Gastrocnemius medialis (tissue), 4 donors: ENCODE measurements around the gene C1orf94. TPM values are rescaled to one million over a fixed set of nuclear protein-coding genes. Genes with fewer than 3 reads are reported as not detected.

Source experiments
- ATAC-seq, 2 donors: fragments of 150-250 bp; one replicate each; pipeline ENCODE4 v1.9.1; 2016
- DNase-seq, 2 donors: peaks; one replicate each; pipeline ENCODE4 v3.0.0-alpha.2; 2019
- H3K27ac ChIP-seq, 4 donors: fragments of 200-600 bp; sonication (generic); 1 replicate in 1 of 4; 2 replicates in 3 of 4; pipeline ENCODE4 v1.5.1; 2016 to 2018; ENCODE audit warnings: mild to moderate bottlenecking in 2 of 4, moderate library complexity in 1 of 4
- H3K27me3 ChIP-seq, 3 donors: fragments of 200-600 bp; sonication (generic) in 2 of 3; 1 replicate in 1 of 3; 2 replicates in 2 of 3; pipeline versions ENCODE4 v1.5.1 to v1.6.0; 2016 to 2019; ENCODE audit warnings: mild to moderate bottlenecking in 1 of 3, moderate library complexity in 1 of 3
- H3K36me3 ChIP-seq, 2 donors: fragments of 200-600 bp; sonication (generic) in 1 of 2; one replicate each; pipeline ENCODE4 v1.5.1; 2017 to 2018
- H3K4me1 ChIP-seq, 2 donors: fragments of 200-600 bp; sonication (generic) in 1 of 2; one replicate each; pipeline ENCODE4 v1.5.1; 2016 to 2017; ENCODE audit warnings: mild to moderate bottlenecking in 2 of 2
- H3K4me3 ChIP-seq, 4 donors: fragments of 200-600 bp; sonication (generic) in 3 of 4; 1 replicate in 1 of 4; 2 replicates in 3 of 4; pipeline ENCODE4 v1.5.1; 2016 to 2019; ENCODE audit warnings: mild to moderate bottlenecking in 2 of 4
- H3K9me3 ChIP-seq, 3 donors: fragments of 200-600 bp; sonication (generic) in 2 of 3; 1 replicate in 1 of 3; 2 replicates in 2 of 3; pipeline ENCODE4 v1.5.1; 2016 to 2019
- CTCF ChIP-seq, 5 experiments: fragments of 450-650 bp in 3 of 5; fragments of 200-600 bp in 2 of 5; sonication (generic) in 2 of 5; IDR thresholded peaks in 4 of 5; conservative IDR thresholded peaks in 1 of 5; 1 replicate in 4 of 5; 2 replicates in 1 of 5; pipeline ENCODE4 v1.5.1; 2016 to 2019; ENCODE audit warnings: antibody characterized with exemption in 5 of 5, mild to moderate bottlenecking in 3 of 5, moderate library complexity in 3 of 5
- POLR2A ChIP-seq, 2 donors: fragments of 450-650 bp; IDR thresholded peaks; one replicate each; pipeline ENCODE4 v1.6.1; 2017; ENCODE audit warnings: antibody characterized with exemption in 2 of 2, mild to moderate bottlenecking in 2 of 2, moderate library complexity in 2 of 2
- in situ Hi-C, 4 donors: fragments of 200-750 bp; cut with MboI; loops; one replicate each; pipeline versions ENCODE4 v1.15.0 to v1.8.0; 2017; ENCODE audit warnings: low sequenced_read_pairs in 4 of 4
- intact Hi-C: fragments of 100-400 bp; cut with DNase I; formaldehyde crosslinking; loops from one replicate; pipeline ENCODE4 v1.15.1; 2023; ENCODE audit warnings: low total_unique reads
- total RNA-seq, 4 donors: library from RNA; depleted of rRNA; stranded (reverse); fragments of >200 nt; gene quantifications; one replicate each; pipeline versions ENCODE4 v1.1.0 to v1.2.3, GENCODE V29; 2016

Gene C1orf94
- total RNA-seq, 4 donors from 2014 or later = not detected

GRCh38 chr1:34164771-34165391, 11.8 kb upstream of the C1orf94 start, which contains the start of gene CSMD2:
TSS of gene CSMD2 (minus strand) at chr1:34165230. CDS start at chr1:34165097, 133 bp downstream.
- Histone ChIP-seq H3K27me3 (peaks cover 48 to 66% (median 66%) of the 10 kb centered on the region in 3 donors), H3K4me1 (peaks cover 10 to 11% of the 10 kb centered on the region in 2 donors), H3K4me3 (peak within 1 kb of the TSS; percentile 27 to 49 (median 43)), H3K9me3 (no peaks in the 10 kb centered on the region), H3K27ac (no peak within 1 kb of the TSS), H3K36me3 (no peaks in the 10 kb centered on the region)
- no peak for ATAC-seq
- intact Hi-C loops (loop anchor here (5.0 kb wide), 1 partner anchor 533 kb away; no protein-coding TSS in a partner anchor), in situ Hi-C loops (loop anchor here in 1 of 4 donors (25.0 kb wide), 2 partner anchors 428 to 528 kb away; no protein-coding TSS in a partner anchor)
- no peak for DNase-seq
- TF ChIP-seq POLR2A (IDR thresholded peaks at IDR 0.05) (no peak), CTCF (IDR thresholded peaks at IDR 0.05 in 4 of 5, conservative IDR thresholded peaks at IDR 0.05 in 1 of 5) (no peak)

GRCh38 chr1:34165422-34165921, 11.2 kb upstream of the C1orf94 start:
- no peak for TF ChIP-seq CTCF (IDR thresholded peaks at IDR 0.05 in 4 of 5, conservative IDR thresholded peaks at IDR 0.05 in 1 of 5)
- no peak for TF ChIP-seq POLR2A (IDR thresholded peaks at IDR 0.05)
- no peak for ATAC-seq
- in situ Hi-C loops = loop anchor here in 1 of 4 donors (25.0 kb wide), 2 partner anchors 428 to 528 kb away; no protein-coding TSS in a partner anchor
- peaks cover 48 to 66% (median 66%) of the 10 kb centered on the region in 3 donors for H3K27me3 ChIP-seq
- intact Hi-C loops = no loop called here
- H3K27ac ChIP-seq = no peak overlapping the region
- H3K9me3 ChIP-seq = no peaks in the 10 kb centered on the region
- H3K4me3 ChIP-seq = peak overlapping the region; percentile 24 to 46 (median 36)
- peaks cover 10 to 11% of the 10 kb centered on the region in 2 donors for H3K4me1 ChIP-seq
- no peak for DNase-seq
- no peaks in the 10 kb centered on the region for H3K36me3 ChIP-seq

- H3K27me3 ChIP-seq = peaks cover 48 to 63% (median 61%) of the 10 kb centered on the region in 3 donors
- no peak overlapping the region for H3K4me3 ChIP-seq
- in situ Hi-C loops = loop anchor here in 1 of 4 donors (25.0 kb wide), 2 partner anchors 429 to 529 kb away; no protein-coding TSS in a partner anchor
- no peak for TF ChIP-seq CTCF (IDR thresholded peaks at IDR 0.05 in 4 of 5, conservative IDR thresholded peaks at IDR 0.05 in 1 of 5)
- no peak for TF ChIP-seq POLR2A (IDR thresholded peaks at IDR 0.05)
- peaks cover 10 to 11% of the 10 kb centered on the region in 2 donors for H3K4me1 ChIP-seq
- no peak overlapping the region for H3K27ac ChIP-seq
- DNase-seq (no peak), ATAC-seq (no peak)
- H3K36me3 ChIP-seq = no peaks in the 10 kb centered on the region
- intact Hi-C loops = no loop called here
- no peaks in the 10 kb centered on the region for H3K9me3 ChIP-seq
Measured at GRCh38 chr1:34166191-34166624, 10.5 kb upstream of the C1orf94 start.

- in situ Hi-C loops = loop anchor here in 1 of 4 donors (25.0 kb wide), 2 partner anchors 429 to 529 kb away; no protein-coding TSS in a partner anchor
- DNase-seq (no peak), ATAC-seq (no peak)
- Histone ChIP-seq H3K27ac (no peak overlapping the region), H3K4me3 (no peak overlapping the region), H3K27me3 (peaks cover 45 to 57% (median 56%) of the 10 kb centered on the region in 3 donors), H3K4me1 (peaks cover 10 to 11% of the 10 kb centered on the region in 2 donors), H3K36me3 (no peaks in the 10 kb centered on the region), H3K9me3 (no peaks in the 10 kb centered on the region)
- intact Hi-C loops = no loop called here
- TF ChIP-seq CTCF (IDR thresholded peaks at IDR 0.05 in 4 of 5, conservative IDR thresholded peaks at IDR 0.05 in 1 of 5) = no peak
- no peak for TF ChIP-seq POLR2A (IDR thresholded peaks at IDR 0.05)
Measured at GRCh38 chr1:34166625-34167361, 9.9 kb upstream of the C1orf94 start.
